NCI-H146 (cell line): ENCODE results near the gene MEAF6.
"Not testable (repeated sequence)": the region's sequence is repeated elsewhere in the genome, so short reads cannot be mapped to it uniquely, and the experiment has no call there.

Source experiments
- DNase-seq: peaks from one replicate; lab custom pipeline; 2025; lab: John Stamatoyannopoulos, UW

Gene MEAF6

DNA sequence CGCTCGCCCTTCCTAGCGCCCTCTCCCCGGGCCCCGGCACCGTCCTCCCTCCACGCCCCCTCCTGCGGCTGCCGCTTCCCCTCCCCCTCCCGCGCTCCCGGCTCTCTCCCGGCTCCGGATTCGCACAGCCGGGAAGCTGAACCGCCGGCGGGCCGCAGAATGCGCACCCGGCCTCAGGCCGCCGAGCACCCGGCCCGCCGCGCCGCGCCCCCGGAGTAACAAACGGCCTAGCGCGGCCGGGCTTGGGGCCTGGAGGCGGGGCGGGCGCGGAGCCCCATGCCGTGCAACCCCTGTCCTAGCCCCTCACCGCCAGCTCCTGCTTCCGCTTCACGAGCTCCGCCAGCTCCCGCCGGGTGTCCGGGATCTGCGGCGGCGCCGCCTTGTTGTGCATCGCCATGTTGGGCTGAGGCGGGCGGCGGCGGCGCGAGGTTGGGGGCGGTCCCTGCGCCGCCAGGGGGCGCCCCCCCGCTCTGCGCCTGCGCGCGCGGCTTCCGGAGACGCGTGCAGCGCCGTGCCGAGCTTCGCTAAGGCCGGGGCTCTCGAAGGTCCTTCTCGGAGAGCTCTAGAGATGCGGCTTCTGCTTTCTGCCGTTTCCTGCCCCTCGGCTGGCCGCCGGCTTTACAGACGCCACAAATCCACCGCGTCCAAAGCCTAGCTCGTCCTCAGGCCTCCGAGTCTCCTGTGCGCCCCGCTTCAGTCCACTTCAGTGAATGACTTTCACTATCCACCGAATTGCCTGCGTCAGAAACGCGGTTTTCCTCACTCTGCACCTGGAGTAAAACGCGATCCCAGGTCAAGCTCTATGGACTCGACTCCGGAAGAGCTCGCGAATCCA is at the start of gene MEAF6:
Gene MEAF6, minus strand, starts transcription at position 417 of the 835 bp plus-strand sequence. Its CDS starts 20 bp downstream, at position 397.
- DNase-seq: peak; percentile 76

DNA sequence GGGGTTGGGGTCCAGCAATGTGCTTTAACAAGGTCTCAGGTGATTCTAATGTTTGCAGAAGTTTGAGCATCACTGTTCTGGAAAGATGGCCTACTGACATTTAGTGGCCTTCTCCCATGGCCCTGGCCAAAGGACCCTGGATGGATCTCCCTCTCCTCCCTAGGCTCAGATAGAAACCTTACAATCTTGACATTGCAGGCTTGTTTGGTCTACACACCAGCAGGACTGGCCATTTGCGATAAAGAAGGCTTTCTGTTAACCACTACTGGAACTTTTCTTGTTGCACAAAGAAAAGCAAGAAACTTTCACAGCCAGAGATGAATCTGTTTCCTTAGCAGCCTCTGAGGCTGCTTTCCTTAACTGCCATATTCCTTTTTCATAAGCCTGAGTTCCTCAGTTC is 48.4 kb upstream of the MEAF6 start:
- DNase-seq: no peak

DNA sequence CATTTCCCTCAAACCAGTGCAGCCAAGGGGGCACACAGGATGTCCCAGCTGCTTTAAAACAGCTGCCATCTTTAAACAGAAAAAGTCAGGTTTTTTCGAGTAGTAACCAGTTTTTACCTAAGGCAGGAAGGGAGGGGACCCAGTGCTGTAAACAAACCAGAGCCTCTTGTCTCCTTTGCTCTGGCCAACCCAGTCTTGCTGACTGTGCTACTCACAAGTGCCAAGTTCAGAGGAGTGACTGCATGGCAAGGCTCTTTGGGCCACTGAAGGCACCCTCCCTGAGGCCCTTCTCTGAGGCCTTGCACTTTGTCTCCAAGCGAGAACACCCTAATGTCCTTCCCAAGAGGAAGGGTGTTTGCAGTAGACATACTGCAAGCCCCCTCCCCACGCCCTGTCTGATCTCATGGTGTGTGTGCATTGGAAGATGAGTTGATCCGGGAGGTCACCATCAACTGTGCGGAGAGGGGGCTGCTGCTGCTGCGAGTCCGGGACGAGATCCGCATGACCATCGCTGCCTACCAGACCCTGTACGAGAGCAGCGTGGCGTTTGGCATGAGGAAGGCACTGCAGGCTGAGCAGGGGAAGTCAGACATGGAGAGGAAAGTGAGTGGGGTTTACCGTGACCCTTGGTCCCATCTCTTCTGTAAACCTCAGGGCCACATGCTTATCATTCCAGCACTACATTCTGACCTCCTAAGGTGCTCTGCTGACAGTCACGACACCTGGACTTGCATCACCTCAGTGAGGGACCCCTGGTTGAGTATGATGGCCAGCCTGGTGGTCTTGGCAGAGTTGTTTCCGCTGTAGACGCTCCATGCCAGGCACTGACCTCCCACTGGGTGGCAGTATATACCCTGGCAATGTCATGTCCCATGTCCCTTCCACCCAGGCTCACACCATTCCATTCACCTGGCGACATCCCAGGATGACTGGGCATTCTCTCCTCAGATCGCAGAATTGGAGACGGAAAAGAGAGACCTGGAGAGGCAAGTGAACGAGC is 46.9 kb upstream of the MEAF6 start:
- no peak for DNase-seq

DNA sequence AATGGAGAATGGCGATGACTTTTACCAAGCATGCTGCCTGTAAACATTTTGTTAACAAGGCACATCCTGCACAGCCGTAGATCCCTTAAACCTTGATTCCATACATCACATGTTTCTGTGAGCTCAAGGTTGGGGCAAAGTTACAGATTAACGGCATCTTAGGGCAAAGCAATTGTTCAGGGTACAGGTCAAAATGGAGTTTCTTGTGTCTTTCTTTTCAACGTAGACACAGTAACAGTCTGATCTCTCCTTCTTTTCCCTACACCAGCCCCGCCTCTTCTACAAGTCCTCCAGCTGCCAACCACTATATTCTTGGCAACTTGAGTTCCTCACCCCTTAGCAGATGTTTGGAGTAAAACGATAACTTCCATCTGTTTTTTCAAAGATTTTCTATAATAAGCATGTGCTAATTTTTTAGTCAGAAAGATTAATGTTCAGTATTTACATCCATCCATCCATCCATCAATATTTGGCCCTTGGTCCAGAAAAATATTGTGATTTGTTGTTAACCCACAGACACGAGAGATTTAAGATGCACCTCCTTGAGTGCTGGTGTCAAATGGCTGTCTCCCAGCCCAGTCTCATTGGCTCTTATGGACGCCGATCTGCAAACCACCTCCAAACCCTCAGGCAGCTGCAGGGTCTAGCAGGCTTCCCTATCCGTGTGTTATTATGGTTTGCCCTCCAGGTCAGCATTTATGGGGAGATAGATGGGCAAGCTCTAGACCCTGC is 46.0 kb upstream of the MEAF6 start:
- no peak for DNase-seq

DNA sequence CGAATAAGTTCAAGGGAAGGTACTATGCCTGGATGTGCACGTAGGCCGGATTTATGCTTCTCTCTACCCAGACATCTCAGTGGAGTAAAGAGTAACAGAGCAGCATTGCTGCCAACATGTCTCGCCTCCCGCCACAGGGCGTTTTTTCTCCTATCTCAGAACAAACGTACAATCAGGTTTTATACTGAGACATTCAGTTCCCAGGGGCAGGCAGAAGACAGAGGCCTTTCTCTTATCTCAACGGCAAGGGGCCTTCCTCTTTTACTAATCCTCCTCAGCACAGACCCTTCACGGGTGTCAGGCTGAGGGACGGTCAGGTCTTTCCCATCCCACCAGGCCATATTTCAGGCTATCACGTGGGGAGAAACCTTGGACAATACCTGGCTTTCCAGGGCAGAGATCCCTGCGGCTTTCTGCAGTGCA is 45.4 kb upstream of the MEAF6 start:
- not testable (repeated sequence) for DNase-seq

DNA sequence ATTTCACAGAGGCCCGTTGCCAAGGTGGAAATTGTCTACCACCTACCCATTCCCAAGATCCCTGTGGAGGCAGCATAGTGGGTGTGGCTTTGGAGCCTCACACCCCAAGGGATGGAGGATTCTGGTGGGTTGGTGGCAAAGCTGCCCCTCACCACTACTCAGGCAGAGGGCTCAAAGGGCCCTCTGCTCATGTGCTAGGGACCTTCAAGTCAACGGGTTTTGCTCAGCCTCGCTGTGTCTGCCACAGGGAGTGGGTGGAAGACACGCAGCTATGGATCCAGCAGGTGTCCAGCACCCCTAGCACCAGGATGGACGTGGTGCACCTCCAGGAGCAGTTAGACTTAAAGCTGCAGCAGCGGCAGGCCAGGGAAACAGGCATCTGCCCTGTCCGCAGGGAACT is 44.5 kb upstream of the MEAF6 start:
- no peak for DNase-seq

DNA sequence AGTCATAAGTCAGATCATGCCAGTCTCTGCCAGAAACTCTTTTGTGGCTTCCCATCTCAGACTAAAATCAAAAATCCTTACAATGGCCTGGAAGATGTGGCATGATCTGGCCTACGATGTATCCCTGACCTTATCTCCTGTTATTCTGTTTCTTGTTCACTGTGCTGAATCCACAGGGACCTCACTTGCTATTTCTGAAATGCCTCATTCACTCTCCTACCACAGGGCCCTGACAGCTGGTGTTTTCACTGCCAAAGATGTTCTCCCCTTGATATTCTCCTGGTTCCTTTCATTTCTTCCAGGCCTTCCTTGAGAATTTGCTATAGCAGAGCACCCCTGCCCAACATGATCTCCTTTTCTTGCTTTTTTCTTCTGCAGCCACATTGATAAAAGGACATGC is 43.8 kb upstream of the MEAF6 start:
- DNase-seq: no peak

DNA sequence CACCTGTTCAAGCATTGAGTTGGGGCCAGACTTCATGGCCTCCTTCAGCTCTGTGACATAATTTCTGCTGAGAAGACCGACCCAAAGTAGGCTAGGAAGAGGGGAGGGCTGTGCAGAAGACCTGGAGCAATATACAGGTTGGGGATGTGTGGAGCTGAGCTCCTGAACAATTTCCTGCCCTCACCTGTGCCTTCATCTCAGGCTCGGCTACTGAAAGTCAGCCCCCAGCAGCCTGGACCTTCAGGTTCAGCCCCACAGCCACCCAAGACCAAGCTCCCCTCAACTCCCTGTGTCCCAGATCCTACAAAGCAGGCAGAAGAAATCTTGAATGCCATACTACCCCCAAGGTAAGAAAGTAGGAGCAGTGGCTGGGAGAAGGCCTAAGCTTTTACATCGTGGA is 42.8 kb upstream of the MEAF6 start:
- DNase-seq: no peak

DNA sequence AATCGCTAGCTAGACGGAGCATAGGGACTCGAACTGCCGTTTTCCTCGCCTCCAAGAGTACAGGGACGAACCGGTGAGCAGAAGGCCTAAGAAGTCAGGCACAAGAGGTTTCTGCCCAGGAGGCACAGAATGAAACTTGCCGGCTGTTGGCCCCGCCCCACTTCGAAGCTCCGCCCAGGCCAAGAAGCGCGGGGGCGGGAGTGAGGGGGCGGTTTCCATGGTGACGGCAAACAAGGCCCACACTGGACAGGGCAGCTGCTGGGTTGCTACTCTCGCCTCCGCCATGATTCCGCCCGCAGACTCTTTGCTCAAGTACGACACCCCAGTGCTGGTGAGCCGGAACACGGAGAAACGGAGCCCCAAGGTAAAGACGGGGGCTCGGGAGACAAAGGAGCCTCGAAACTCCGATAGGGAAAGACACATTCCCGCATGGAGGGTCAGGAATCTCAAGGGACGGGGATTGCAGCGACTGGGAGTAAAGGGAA is 42.2 kb upstream of the MEAF6 start, which contains the start of gene DNALI1:
Gene DNALI1, plus strand, starts transcription at position 229 of the 485 bp plus-strand sequence. Its CDS starts 55 bp downstream, at position 284.
- DNase-seq: peak; percentile 91

DNA sequence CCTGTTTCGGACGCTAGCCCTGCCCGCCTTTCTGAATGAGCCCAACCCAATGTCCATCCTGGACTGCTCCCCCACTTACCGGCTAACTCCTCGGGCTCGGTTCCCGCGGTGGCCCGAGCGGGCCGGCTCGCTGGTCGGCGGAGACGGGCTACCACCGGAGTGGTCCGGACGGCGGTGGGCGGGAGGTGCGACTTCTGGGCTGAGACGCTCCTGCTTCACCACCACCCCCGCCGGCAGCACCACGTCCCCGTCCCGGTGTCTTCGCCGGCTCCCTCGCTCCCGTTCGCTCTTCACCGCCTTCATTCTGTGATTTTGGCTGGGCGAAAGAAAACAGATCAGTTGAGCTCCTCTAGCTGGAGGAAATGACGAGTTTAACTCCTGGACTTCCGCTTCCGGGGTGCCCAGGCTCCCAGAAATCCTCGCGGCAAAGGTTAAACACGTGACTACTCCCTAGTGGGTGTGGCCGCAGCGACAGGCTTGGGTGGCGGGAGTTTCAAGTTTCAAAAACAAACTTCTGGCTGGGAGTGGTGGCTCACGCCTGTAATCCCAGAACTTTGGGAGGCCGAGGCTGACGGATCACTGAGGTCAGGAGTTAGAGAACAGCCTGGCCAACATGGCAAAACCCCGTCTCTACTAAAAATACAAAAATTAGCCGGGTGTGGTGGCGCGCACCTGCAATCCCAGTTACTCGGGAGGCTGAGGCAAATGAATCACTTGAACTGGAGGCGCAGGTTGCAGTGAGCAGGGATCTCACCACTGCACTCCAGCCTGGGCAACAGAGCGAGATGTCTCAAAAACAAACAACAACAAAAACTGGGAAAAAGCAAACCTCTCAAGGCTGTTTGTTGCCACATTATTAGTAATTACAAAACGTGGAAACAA is 39.6 kb upstream of the MEAF6 start, which contains the start of gene SNIP1:
Gene SNIP1, minus strand, starts transcription at position 367 of the 882 bp plus-strand sequence. Its CDS starts 64 bp downstream, at position 303.
- peak; percentile 86 for DNase-seq

DNA sequence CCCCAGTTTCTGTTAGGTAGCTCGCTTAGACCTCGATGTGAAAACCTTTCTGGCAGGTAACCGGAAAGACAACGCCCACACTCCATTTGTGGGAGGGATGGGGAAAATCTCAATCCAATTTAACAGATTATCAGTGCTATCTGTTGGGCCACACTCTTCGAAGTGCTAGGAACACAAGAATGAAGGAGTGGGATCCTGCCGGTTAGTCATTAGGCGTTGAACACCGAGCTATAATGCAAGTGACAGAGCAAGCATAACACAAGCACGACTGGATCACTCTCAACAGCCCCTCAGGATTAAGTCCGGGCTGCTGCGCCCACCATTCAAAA is 39.0 kb upstream of the MEAF6 start:
- DNase-seq: no peak

DNA sequence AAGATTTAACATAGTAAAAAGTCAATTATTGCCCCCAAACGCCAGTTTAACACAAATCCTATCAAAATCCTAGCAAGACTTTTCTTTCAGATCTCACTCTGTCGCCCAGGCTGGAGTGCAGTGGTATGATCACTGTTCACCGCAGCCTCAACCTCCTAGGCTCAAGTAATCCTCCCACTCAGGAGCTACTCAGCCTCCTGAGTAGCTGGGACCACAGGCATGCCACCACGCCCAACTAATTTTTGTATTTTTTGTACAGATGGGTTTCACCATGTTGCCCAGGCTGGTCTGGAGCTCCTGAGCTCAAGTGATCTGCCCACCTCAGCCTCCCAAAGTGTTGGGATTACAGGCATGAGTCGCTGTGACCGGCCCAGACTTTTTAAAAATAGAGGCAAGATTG is 34.8 kb upstream of the MEAF6 start:
- DNase-seq: no peak

DNA sequence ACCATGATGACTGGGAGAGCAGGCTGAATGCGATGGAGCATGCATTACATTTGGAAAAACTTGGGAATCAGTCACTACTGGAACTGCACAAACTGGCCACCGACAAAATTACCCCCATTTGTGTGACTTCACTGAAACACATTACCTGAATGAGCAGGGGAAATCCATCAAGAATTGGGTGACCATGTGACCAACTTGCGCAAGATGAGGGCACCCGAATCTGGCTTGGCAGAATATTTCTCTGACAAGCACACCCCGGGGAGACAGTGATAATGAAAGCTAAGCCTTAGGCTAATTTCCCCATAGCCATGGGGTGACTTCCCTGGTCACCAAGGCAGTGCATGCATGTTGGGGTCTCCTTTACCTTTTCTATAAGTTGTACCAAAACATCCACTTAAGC is 30.5 kb upstream of the MEAF6 start:
- no peak for DNase-seq

DNA sequence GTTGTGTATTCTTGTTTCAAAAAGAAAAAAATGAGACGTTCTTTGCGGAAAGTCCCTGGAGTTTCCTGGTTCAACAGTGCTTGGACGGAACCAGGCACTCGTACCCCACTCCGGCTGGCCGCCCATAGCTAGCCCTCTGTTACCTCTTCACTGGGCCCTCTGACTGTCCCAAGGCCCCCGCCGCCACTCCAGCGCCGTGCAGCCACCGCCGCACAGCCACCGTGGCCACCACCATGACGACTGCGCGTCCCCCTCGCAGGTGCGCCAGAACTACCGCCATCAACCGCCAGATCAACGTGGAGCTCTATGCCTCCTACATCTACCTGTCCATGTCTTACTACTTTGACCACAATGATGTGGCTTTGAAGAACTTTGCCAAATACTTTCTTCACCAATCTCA is 30.0 kb upstream of the MEAF6 start:
- no peak for DNase-seq

DNA sequence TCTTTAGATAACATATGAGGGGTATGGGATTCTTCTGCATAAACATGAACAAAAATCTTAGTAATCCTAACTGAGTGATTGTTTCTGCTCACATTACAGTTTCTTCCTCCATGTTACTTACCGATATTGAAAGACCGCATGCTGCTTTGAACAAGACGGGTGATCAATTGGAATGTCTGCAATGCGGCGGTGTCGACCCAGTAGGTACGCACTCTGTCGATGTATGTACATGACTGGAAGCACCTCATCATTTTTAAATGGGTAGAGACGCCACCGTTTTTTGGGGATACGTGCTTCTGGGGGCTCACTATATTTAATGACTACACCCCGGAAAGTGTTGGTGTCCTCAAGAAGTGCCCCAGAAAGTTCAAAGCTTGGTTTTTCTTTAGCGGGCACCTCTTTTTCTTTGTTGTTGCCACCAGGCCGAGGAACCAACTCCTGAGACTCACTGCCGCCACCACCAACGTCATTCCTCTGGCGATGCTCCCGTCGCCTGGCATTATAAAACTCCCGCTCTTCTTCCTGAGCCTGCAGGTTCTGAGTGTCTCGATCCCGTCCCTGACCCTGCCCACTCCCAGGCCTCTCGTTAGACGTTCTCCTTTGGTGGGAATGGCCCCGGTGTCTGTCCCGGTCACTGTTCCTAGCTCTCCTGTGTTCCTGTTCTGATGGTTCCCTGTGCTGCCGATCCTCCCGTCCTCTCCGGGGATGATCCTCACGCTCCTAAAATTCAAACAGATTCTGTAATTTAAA is 25.6 kb upstream of the MEAF6 start:
- DNase-seq: no peak

DNA sequence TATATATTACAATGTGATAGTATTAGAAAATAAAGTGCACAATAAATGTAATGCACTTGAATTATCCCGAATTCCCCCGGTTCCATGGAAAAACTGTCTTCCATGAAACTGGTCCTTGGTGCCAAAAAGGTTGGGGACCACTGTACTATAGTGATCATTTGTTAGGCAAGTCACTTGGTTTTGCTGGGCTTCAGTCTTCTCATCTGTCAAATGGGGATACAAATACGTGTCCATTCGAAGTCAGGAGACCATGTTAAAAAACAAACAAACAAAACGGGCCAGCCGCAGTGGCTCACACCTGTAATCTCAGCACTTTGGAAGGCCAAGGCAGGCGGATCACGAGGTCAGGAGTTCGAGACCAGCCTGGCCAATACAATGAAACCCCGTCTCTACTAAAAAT is 24.6 kb upstream of the MEAF6 start:
- not testable (repeated sequence) for DNase-seq

DNA sequence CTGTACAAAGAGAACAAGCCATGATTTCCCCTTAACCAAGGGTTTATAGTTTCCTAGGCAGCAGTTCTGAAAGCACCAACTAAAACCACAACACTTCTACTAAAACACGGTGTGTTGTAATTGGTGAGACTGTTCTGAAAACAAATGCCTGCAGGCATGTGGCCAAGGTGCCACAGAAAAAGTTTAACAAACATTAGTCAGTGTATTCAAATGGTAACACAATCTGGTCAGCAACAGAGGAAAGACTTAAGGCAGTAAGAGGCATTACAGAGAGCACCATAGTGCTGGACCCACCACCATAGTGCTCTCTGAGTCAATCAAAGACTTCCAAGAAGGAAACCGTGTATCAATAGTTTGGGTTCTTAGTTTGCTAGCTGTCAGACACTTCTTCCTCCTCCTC is 22.8 kb upstream of the MEAF6 start:
- DNase-seq: no peak

DNA sequence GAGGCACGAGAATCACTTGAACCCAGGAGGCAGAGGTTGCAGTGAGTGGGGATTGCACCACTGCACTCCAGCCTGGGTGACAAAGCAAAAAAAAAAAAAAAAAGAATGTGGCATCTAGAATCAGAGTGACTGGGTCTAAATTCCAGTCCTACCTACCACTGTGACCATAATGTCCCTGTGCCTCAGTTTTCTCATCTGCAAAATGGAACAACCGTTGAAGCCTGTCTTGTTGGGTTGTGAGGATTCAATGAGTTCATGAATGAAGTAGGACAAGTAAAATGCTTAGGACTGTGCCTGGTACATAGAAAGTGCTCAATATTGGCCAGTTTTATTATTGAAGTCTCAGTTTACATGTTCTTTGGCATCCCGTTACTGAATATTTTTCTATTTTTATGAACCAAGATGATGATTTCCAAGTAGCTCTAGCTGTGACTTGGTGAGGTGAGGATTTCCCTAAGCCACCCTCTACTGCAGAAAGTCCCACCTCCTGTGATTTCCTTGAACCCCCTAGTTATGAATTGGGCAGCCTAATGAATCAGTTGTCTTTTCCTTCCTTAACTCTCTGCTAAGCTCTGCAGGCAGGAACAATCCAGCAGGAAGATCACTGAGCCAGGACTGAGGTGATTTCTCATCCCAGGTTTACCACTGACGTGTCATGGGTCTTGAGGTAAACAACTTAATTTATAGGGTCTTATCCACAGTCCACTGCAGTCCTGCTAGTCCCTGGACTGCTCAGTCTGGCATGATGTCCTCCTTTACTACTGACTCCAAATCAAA is 18.9 kb upstream of the MEAF6 start:
- no peak for DNase-seq
